Smooth muscle cell (in vitro differentiated cells): ENCODE results near the gene KIAA0232. TPM values are rescaled to one million over a fixed set of nuclear protein-coding genes. Genes with fewer than 3 reads are reported as not detected.

Experiments used
- DNase-seq: peaks from one replicate; lab custom pipeline; 2025; ENCODE audit not compliant: unreplicated experiment; lab: John Stamatoyannopoulos, UW
- H2AFZ ChIP-seq: fragments of 200-600 bp; sonication (generic); 2 replicates; pipeline ENCODE4 v1.6.0; 2016; ENCODE audit warnings: antibody characterized with exemption, low read depth, mild to moderate bottlenecking
- H3F3A ChIP-seq: fragments of 200-600 bp; sonication (generic); 2 replicates; pipeline ENCODE4 v1.6.0; 2017; ENCODE audit warnings: antibody characterized with exemption, low read depth
- H3K27ac ChIP-seq: fragments of 200-600 bp; sonication (generic); 2 replicates; pipeline ENCODE4 v1.5.1; 2016; ENCODE audit warnings: low read depth, mild to moderate bottlenecking
- H3K27me3 ChIP-seq: fragments of 200-600 bp; sonication (generic); 2 replicates; pipeline ENCODE4 v1.6.1; 2016; ENCODE audit warnings: low read depth, mild to moderate bottlenecking
- H3K36me3 ChIP-seq: fragments of 200-600 bp; sonication (generic); 2 replicates; pipeline ENCODE4 v1.5.1; 2016; ENCODE audit warnings: low read depth
- H3K4me1 ChIP-seq: fragments of 200-600 bp; sonication (generic); 2 replicates; pipeline ENCODE4 v1.5.1; 2016; ENCODE audit warnings: low read depth
- H3K4me2 ChIP-seq: fragments of 200-600 bp; sonication (generic); 2 replicates; pipeline ENCODE4 v1.6.0; 2016; ENCODE audit warnings: mild to moderate bottlenecking
- H3K4me3 ChIP-seq: fragments of 200-600 bp; sonication (generic); 2 replicates; pipeline ENCODE4 v1.5.1; 2016; ENCODE audit warnings: mild to moderate bottlenecking
- H3K79me2 ChIP-seq: fragments of 200-600 bp; sonication (generic); 2 replicates; pipeline ENCODE4 v1.6.0; 2016; ENCODE audit warnings: low read depth, mild to moderate bottlenecking
- H3K9ac ChIP-seq: fragments of 200-600 bp; sonication (generic); 2 replicates; pipeline ENCODE4 v1.6.0; 2016; ENCODE audit warnings: low read depth
- H3K9me3 ChIP-seq: fragments of 200-600 bp; sonication (generic); replicated peaks from 2 replicates; pipeline ENCODE4 v1.5.1; 2016; ENCODE audit warnings: low read depth
- H4K20me1 ChIP-seq: fragments of 200-600 bp; sonication (generic); 2 replicates; pipeline ENCODE4 v1.6.0; 2016; ENCODE audit warnings: low read depth
- CTCF ChIP-seq: fragments of 200-600 bp; sonication (generic); IDR thresholded peaks from 2 replicates; pipeline ENCODE4 v1.5.1; 2017; ENCODE audit warnings: borderline replicate concordance, mild to moderate bottlenecking, antibody characterized with exemption; ENCODE audit not compliant: insufficient read depth, poor library complexity, severe bottlenecking
- WGBS: methylation state at CpG from one replicate; pipeline ENCODE4 v1.1.7; 2016; ENCODE audit warnings: low lambda C conversion rate; 5-methylcytosine and 5-hydroxymethylcytosine counted together
- polyA plus RNA-seq: library from polyadenylated mRNA; unstranded; fragments of >200 nt; fragmentation: Nextera tagmentation; extraction: Ambion mirVana; gene quantifications from 2 replicates; pipeline ENCODE4 v1.2.1, GENCODE V29; 2016
- total RNA-seq: library from RNA; depleted of rRNA; stranded (reverse); fragments of >200 nt; gene quantifications from 2 replicates; pipeline ENCODE4 v1.2.3, GENCODE V29; 2014

The KIAA0232 gene
- total and polyA plus RNA-seq, 2 experiments from 2014 or later: 8.4 to 16.6 TPM

GRCh38 chr4:6813725-6814124 lies 31.2 kb downstream of the KIAA0232 start:
- H3K79me2 ChIP-seq: peaks cover 99% of the 10 kb centered on the region
- H4K20me1 ChIP-seq: peaks cover 93% of the 10 kb centered on the region

GRCh38 chr4:6815029-6815836 lies 32.7 kb downstream of the KIAA0232 start:
- H3F3A ChIP-seq: no peaks in the 10 kb centered on the region
- H3K4me2 ChIP-seq: no peak overlapping the region
- peaks cover 78% of the 10 kb centered on the region for H4K20me1 ChIP-seq
- peaks cover 7% of the 10 kb centered on the region for H3K9me3 ChIP-seq
- H3K36me3 ChIP-seq: peaks cover 8% of the 10 kb centered on the region
- H3K27me3 ChIP-seq: no peaks in the 10 kb centered on the region
- H2AFZ ChIP-seq: no peak overlapping the region
- no peaks in the 10 kb centered on the region for H3K4me1 ChIP-seq
- H3K4me3 ChIP-seq: no peak overlapping the region
- no peak overlapping the region for H3K9ac ChIP-seq
- H3K79me2 ChIP-seq: peaks cover 99% of the 10 kb centered on the region
- no peak for TF ChIP-seq CTCF
- DNase-seq: no peak
- H3K27ac ChIP-seq: peak overlapping the region; percentile 2
- 97% methylated on average over 9 of the region's 9 CpGs for WGBS

More at GRCh38 chr4:6813725-6814124, 31.2 kb downstream of the KIAA0232 start:
- no peak overlapping the region for H3K9ac ChIP-seq
- DNase-seq: no peak
- no peaks in the 10 kb centered on the region for H3K27me3 ChIP-seq
- peaks cover 3% of the 10 kb centered on the region for H3K9me3 ChIP-seq
- no peak overlapping the region for H3K27ac ChIP-seq
- no peak for TF ChIP-seq CTCF
- peaks cover 3% of the 10 kb centered on the region for H3F3A ChIP-seq
- no peak overlapping the region for H2AFZ ChIP-seq
- no peaks in the 10 kb centered on the region for H3K4me1 ChIP-seq
- WGBS: 86% methylated on average over 3 of the region's 3 CpGs
- H3K4me3 ChIP-seq: no peak overlapping the region
- H3K4me2 ChIP-seq: no peak overlapping the region
- peaks cover 4% of the 10 kb centered on the region for H3K36me3 ChIP-seq

GRCh38 chr4:6819295-6819694 lies 36.8 kb downstream of the KIAA0232 start:
- H4K20me1 ChIP-seq: peaks cover 57% of the 10 kb centered on the region
- no peak overlapping the region for H2AFZ ChIP-seq
- no peak overlapping the region for H3K4me3 ChIP-seq
- H3K4me1 ChIP-seq: no peaks in the 10 kb centered on the region
- H3K9ac ChIP-seq: no peak overlapping the region
- H3K36me3 ChIP-seq: peaks cover 8% of the 10 kb centered on the region
- H3K27ac ChIP-seq: no peak overlapping the region
- WGBS: 100% methylated on average over 1 of the region's 1 CpG
- H3K79me2 ChIP-seq: peaks cover 92% of the 10 kb centered on the region
- DNase-seq: no peak
- H3K27me3 ChIP-seq: no peaks in the 10 kb centered on the region
- H3K9me3 ChIP-seq: peaks cover 10% of the 10 kb centered on the region
- H3F3A ChIP-seq: no peaks in the 10 kb centered on the region
- TF ChIP-seq CTCF: no peak
- no peak overlapping the region for H3K4me2 ChIP-seq

GRCh38 chr4:6820695-6821094 lies 38.2 kb downstream of the KIAA0232 start:
- no peak for DNase-seq
- no peaks in the 10 kb centered on the region for H3F3A ChIP-seq
- H3K4me1 ChIP-seq: no peaks in the 10 kb centered on the region
- H4K20me1 ChIP-seq: peaks cover 57% of the 10 kb centered on the region
- 100% methylated on average over 1 of the region's 1 CpG for WGBS
- no peak overlapping the region for H3K4me2 ChIP-seq
- no peak for TF ChIP-seq CTCF
- peaks cover 8% of the 10 kb centered on the region for H3K36me3 ChIP-seq
- H3K9me3 ChIP-seq: peaks cover 10% of the 10 kb centered on the region
- H2AFZ ChIP-seq: no peak overlapping the region
- H3K79me2 ChIP-seq: peaks cover 91% of the 10 kb centered on the region
- H3K9ac ChIP-seq: no peak overlapping the region
- H3K4me3 ChIP-seq: no peak overlapping the region
- H3K27me3 ChIP-seq: no peaks in the 10 kb centered on the region
- H3K27ac ChIP-seq: no peak overlapping the region
